NOMO-1 treated with DMSO at 0.1 percent for 48 hours (cell line): Measurements from ENCODE around the gene MATN1.

Experiments
- DNase-seq: peaks from one replicate; lab custom pipeline; 2025; ENCODE audit not compliant: unreplicated experiment; lab: John Stamatoyannopoulos, UW

MATN1 gene

DNA sequence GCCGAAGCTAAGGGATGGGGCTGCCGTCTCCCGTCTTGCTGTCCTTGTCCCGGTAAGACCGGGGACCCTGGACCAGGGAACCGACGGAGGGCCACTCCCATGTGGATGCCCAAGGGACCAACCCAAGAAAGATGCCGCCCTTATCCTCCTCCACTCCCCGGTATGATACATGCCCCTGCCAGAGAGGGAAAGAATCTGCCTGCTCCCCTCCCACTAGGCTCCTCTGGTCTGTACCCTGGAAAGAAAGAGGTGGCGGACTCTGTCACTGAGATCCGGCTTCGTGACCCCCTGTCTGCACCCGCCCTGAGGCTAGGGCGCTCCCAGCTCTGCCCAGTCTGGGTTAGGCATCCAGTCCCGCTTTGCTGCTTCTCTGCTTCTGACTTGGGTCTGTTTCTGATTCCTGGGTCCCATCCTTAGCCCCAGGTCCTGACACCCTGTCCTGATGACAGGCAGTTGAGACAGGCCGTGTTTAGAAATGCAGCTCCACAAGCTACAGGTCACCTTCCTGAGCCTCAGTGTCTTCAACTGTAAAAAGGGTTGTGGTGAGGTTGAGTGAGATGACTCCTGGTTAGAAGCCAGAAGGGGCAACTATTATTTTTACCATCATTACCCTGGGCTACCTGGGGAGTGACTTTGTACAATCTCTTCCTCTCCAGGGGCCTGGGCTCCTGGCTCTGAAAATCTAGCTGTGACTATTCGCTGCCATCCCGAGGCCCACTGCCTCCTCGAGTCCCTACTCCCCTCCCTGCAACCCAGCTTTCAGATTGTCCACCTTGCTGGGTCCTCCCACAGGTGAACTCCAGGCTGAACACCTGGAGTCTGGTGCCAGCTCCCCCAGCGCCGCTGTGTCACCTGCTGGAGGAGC, 3.7 kb downstream of the MATN1 start:
- no peak for DNase-seq

DNA sequence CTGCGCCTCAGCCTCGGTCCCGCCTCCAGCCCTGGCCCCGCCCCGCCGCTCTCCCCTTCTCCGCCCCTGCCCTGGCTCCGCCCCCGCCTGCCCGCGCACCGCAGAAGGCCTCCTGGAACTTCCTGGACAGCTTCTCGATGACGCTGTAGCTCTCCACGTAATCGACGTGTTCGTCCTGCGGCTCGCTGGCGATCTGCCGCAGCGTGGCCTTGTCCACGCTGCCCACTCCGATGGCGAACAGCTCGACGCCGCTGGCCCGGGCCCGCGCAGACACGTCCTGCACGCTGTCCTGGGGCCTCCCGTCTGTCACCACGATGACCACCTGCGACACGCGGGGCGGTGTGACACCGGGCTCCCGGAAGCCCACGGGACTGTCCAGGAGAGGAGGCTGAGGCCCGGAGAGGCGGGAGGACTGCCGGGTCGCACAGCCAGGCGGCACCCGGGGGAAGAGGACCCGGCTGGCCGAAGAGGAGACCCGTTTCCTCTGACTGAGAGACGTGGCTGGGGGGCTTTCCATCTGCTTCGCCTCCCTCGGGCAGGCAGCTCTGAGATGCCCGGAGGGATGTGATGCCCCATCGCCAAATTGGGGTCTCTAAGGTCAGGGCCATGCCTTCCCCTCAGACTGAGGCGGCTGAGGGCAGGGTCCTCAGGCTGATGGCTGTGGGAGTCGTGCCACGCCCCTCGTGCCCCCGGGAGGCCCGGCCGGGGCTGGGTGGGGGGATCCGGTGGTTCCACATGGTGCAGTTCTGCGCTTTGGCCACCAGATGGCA, 4.6 kb downstream of the MATN1 start:
- peak; percentile 92 for DNase-seq

DNA sequence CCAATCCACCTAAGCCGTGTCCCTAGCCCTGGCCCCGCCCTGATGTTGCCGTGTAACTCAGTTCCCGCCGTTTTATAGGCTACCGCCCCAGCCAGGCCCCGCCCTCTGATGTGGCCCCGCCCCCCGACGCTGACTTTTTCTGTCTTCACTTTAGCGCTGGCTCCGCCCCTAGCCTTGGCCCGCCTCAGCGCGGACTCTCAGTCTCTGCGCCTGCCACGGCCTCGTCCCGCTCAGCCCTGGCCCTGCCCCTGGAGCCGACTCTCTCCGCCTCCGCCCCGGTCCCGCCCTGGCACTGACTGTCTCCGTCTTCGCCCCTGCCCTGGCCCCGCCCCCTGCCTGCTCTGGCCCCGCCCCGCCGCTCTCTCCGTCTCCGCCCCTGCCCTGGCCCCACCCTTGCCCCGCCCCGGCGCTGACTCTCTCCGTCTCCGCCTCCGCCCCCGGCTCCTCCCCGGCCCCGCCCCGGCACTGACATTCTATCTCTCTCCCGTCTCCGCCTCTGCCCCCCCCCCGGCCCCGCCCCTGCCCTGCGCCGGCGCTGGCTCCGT, 5.2 kb downstream of the MATN1 start:
- peak; percentile 100 for DNase-seq

DNA sequence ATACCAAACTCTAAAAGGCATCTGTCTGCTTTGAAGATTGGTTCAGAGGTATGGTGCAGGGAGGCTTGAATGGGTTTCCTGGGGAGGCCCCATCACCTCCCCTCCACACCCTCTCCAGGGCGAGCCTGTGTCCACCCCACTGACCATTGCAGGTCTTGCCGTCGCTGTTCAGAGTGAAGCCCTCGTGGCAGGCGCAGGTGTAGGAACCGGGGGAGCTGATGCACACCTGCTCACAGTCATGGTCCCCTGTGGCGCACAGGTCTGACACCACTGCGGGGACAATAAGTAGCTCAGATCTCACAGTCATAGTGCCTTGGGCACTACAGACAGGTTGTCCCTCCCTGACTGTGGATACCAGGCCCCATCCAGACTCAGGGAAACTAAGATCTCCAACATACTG, 6.7 kb downstream of the MATN1 start:
- no peak for DNase-seq

DNA sequence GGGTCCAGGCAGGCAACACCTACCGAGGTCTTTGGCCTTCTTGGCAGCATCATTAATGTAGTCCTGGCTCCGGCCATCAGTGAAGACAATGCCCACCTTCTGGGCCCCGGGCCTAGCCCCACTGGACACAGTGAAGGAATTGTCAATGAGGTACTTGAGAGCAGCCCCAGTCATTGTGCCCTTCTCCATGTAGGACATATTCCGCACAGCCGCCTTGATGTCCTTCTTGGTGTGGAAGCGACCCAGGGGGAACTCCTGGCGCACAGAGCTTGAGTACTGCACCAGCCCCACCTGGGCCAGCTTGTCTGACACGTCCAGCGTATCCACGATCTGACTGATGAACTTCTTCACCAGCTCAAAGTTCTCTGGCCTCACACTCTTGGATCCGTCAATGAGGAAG, 7.5 kb downstream of the MATN1 start:
- no peak for DNase-seq

DNA sequence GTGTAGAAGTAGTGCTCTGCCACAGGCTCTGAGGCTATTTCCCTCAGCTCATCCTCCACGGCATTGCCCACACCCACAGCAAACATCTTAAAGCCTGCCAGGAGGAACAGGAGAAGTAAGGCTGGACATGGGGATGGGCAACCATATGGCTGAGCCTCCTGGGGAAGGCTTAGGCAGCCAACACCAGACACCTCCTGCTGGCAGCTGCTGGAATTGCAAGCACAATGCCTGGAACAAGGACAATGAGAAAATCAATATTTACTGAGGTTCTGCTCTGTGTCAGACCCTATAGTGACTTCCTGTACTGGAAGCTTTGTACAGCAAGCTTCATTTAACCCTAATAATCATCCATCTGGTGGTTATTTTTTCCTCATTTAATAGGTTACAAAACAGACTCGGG, 8.2 kb downstream of the MATN1 start:
- DNase-seq: no peak

DNA sequence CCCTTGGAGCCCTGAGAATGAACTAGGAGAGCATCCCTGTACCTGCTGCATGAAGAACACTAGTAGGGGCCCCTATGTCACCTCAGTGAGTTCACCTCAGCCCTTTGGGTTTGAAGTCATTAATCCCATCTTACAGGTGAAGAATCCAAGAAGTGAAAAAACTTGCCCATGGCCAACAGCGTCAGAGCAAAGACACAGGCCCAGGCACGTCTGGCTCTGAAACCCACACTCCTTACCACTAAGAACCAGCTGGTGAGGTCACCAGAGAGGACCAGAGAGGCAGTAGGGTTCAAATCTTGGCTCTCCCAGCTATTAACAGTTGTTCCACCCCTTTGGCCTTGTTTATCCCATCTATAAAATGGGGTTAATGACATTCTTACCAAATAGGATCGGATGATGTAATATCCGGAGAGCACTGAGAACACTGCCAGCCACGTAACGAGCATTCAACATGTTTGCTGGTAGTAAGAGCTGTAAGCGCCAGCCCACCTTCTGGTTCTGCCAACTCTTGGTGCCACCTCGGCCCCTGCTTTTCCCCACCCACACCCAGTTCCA, 8.8 kb downstream of the MATN1 start:
- no peak for DNase-seq

DNA sequence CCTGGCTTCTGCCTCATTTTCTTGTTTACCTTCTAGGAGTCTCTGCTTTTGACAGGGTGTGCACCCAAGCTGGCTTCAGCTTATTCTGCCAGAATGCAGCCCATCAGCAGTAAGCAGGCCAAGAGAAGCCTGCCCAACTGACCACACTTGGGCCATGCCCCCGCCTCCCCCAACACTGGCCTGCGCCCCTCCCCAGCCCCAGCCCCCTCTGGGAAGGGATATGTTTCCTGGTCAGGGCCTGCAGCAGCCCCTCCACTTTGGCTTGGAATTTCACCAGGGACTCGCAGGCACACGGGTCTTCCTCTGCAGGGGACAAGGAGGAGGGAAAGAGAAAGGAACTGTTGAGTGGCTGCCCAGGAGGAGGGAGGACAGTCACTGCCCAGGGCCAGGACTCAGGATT, 9.4 kb downstream of the MATN1 start:
- DNase-seq: no peak

DNA sequence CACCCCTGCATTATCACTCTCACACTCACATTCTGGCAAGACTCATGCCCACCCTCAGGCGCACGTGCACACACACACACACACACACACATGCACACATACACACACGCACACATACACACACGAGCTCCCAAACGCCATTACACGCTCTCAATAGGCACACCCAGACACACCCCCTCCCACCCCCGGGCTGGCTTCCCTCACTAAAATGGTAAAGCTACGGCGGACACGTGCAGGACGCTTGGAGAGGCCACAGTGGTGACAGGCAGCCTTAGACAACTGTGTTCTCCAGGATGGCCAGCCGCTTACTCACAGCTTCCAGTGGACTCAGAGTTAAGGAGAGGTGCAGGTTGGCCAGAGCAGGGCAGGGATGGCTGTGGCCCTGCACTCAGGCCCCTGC, 10.1 kb downstream of the MATN1 start:
- no peak for DNase-seq

DNA sequence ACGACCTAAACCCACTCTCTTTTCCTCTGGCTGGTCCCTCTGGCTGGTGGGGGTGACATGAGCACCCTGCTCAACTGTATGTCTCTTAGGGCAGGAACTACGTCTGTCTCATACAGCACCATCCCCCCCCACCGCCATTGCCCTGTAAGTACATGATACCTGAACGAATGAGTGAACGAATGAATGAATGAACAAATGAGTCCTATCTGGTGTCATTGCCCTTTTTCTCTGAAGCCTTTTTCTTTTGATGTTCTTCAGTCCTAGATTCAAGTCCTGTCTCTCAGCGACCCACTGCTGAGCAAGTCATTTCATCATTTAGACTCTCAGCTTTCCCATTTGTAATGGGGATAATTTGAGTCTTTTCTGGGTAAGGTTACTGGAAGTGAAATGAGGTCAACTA, 10.8 kb downstream of the MATN1 start:
- DNase-seq: no peak

DNA sequence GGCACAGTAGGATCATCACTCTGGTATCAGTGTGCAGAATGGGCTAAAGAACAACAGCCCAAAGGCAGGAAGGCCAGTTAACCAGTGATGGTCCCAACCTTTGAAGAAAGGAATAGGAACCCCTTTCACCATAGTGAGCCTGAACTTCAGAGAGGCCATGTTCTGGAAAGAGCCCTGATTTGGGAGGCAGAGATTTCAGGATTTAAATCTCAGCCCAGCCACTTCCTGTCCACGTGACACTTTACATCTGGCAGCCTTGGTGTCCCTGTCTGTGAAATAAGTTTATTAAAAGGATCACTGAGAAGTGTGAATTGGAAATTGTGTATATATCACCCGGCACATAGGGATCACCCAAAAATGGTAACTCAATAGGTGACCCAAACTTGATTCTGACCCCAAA, 13.0 kb downstream of the MATN1 start:
- DNase-seq: no peak

DNA sequence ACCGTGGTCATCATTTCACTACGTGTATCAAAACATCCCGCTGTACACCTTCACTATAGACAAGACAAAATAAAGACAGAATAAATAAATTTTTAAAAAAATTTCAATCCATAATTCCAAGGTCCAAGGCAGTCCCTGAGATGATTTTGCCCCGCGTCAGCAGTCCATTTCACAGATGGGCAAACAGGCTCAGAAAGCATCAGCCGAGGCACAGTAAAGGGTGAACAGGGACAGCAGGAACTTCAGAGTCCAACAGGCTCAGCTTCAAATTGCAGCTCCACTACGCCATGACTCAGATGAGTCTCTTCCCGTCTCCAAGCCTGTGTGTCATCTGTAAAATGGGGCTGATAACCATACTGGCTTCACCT, 15.0 kb downstream of the MATN1 start:
- DNase-seq: no peak

DNA sequence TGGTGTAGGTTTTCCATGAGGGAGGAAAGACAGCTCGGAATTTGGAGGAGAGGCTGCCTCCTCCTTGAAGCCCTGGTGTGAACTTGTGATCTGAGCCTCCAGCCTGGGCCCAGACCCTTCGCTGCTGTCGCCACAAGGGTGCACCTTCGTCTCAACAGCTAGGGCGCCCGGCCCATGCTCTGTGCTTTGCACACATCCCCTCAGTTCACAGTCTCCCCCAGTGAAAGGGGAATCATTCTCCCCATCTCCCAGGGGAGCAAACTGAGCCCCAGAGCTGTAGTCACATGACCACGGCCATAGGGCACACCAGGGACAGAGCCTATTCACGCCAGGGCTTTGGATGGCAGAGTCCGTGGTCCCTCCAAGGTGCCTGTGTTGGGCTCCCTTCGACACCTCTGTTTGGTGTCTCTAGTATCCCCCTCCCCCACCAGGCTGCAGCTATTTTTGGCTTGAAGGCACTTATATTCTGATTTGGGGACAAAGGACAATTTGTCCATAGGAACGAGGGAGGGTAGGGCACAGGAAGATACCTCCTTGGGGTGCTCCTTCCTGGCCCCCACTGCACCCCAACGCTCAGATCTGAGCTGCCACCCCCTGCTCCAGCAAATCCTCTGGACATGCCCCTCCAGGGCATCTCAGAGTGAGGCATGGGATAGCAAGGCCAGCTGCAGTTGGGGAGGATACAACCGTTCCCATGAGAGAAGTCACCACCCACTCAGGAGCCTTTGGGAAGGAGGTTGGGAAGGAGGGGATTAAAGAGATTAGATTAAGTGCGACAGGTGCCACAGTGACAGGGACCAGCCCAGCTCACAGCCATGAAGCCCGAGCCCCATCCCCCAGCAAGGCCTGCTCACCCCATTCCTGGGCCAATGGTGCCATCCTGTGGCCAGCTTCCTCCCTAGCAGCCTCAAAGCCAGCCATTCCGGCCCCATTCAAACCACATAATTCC, 15.7 kb downstream of the MATN1 start:
- peak; percentile 27 for DNase-seq

DNA sequence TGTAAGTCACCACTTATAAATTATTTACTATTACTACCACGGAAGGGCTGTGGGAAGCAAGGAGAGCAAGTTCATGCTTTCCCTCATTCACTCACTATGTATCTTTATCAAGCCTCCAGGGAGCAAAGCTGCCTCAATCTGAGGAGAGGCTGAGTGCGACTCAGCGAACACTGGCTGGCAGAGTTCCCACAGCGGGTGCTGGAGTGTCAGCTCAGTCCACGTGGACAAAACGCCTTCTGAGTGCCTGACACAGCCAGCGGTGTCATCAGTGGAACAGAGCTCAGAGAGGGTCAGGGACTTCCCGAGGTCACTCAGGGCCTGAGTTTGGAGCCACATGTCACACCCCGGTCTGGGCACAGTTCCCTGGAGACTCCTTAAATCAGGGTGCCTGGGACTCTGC, 16.9 kb downstream of the MATN1 start:
- no peak for DNase-seq

DNA sequence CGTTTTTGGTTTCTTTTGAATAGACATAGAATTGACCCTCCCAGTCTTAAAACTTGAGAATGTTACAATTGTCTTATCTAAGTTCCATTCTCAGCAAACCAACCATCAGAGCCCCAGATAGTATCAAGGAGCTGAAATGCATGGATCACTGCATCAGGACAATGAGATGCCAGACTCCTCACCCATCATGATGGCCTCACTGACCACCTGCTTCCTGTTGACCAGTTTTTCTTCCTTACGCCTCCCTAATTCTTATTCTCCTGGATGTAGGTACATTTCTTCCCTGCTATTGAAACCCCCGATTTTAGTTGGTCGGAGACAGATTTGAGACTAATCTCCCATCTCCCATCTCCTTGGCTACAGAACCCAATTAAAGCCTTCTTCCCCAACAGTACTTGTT, 17.7 kb downstream of the MATN1 start:
- no peak for DNase-seq

DNA sequence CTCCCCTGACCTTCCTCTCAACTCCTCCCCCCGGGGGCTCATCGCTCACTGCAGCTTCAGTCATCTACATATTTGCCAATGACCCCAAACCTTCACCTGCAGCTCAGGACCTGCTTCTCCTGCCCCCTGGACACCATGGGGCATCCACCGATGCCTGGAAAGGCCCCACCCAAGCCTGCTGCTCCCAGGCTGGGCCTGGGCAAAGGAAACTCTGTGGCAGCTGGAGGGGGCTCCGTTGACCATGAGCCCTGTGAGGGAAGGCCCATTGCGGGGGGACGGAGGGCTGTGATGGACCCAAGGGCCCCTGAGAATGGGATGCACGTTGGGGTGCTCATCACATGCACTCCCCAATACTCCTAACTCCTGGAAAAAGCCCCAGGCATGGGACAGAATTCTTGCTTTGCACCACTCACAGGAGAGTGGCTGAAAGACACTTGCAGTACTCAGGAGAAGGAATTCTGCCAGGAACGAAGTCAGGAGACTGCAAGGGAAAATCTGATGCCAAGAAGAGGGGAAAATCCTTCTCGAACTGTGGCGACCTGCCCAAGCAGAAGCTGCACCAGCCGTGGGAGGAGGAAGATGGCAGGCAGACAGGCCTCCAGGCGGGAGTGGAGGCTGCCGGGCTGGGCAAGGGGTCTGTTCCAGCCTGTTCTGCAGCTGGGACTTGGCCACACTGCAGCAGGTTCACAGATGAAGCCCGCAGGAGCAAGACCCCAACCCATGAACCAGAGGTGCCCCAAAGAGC, 18.4 kb downstream of the MATN1 start:
- DNase-seq: no peak

DNA sequence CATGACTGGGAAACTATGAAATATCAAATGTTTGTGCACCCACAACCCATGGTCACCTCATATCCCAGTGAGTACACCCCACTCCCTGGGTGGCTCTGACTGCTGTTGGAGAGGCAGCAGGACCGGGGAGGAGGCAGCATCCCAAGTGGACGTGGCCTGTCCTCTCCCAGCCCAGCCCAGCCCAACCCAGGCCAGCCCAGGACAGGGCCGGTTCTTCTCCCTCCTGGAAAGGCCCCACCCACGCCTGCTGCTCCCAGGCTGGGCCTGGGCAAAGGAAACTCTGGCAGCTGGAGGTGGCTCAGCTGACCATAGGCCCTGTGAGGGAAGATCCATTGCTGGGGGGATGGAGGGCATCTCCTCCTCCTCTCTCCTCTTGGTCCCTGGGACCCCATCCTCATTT, 19.1 kb downstream of the MATN1 start:
- no peak for DNase-seq

DNA sequence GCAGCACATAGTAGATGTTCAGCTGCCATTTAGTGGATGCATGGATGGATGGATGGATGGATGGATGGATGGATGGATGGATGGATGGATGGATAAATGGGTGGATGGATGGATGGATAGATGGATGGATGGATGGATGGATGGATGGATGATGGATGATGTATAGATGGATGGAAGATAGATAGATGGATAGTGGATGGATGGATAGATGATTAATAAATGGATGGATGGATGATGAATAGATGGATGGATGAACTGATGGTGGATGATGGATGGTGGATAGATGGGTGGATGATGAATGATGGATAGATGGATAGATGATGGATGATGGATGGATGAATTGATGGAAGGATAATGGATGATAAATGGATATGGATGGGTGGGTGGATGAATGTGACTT, 20.6 kb downstream of the MATN1 start:
- no peak for DNase-seq

DNA sequence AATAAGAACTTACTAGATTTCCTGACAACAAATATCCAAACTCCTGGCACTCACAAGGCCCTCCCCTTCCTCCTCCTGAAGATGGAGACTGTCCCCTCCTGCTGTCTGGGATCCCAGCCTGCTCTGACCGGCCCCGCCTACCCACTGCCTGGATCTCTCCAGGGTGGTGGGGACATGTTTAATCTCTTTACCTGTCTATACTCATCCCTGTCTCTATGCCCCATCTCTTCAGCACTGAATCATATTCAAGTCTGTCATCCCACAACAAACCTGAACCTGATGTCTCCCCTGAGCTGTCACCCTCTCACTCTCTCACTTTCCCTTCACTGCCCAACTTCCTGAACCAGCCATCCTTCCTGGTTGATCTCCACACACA, 22.1 kb downstream of the MATN1 start:
- DNase-seq: no peak
